Measurements from ENCODE around the gene SRR. TPM values are rescaled to one million over a fixed set of nuclear protein-coding genes. Genes with fewer than 3 reads are reported as not detected.

Gene SRR
- total RNA-seq, 1 donor from 2014 or later: 16.5 TPM

- peak; percentile 88 for DNase-seq (ENCODE audit: low spot score)
- no peak overlapping the region for H3K4me3 Mint-ChIP-seq (ENCODE audit: unreplicated experiment)
- H3K9me3 Mint-ChIP-seq (ENCODE audit: low read depth): no peaks in the 10 kb centered on the region
- H3K27ac Mint-ChIP-seq (ENCODE audit: unreplicated experiment): no peak overlapping the region
- peaks cover 10% of the 10 kb centered on the region for H3K4me1 Mint-ChIP-seq (ENCODE audit: low read depth)
- H3K36me3 Mint-ChIP-seq (ENCODE audit: low read depth): peaks cover 2% of the 10 kb centered on the region
- H3K27me3 Mint-ChIP-seq (ENCODE audit: low read depth): no peaks in the 10 kb centered on the region
- TF ChIP-seq, protein P1, sequence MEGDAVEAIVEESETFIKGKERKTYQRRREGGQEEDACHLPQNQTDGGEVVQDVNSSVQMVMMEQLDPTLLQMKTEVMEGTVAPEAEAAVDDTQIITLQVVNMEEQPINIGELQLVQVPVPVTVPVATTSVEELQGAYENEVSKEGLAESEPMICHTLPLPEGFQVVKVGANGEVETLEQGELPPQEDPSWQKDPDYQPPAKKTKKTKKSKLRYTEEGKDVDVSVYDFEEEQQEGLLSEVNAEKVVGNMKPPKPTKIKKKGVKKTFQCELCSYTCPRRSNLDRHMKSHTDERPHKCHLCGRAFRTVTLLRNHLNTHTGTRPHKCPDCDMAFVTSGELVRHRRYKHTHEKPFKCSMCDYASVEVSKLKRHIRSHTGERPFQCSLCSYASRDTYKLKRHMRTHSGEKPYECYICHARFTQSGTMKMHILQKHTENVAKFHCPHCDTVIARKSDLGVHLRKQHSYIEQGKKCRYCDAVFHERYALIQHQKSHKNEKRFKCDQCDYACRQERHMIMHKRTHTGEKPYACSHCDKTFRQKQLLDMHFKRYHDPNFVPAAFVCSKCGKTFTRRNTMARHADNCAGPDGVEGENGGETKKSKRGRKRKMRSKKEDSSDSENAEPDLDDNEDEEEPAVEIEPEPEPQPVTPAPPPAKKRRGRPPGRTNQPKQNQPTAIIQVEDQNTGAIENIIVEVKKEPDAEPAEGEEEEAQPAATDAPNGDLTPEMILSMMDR (IDR thresholded peaks at IDR 0.05): no peak
Measured at GRCh38 chr17:2372180-2372579, 68.4 kb downstream of the SRR start.

- peaks cover 5% of the 10 kb centered on the region for H3K36me3 Mint-ChIP-seq (ENCODE audit: low read depth)
- no peak for DNase-seq (ENCODE audit: low spot score)
- H3K9me3 Mint-ChIP-seq (ENCODE audit: low read depth): no peaks in the 10 kb centered on the region
- H3K4me3 Mint-ChIP-seq (ENCODE audit: unreplicated experiment): no peak overlapping the region
- TF ChIP-seq, protein P1 (IDR thresholded peaks at IDR 0.05): no peak
- H3K27me3 Mint-ChIP-seq (ENCODE audit: low read depth): no peaks in the 10 kb centered on the region
- H3K4me1 Mint-ChIP-seq (ENCODE audit: low read depth): peaks cover 10% of the 10 kb centered on the region
- no peak overlapping the region for H3K27ac Mint-ChIP-seq (ENCODE audit: unreplicated experiment)
Measured at GRCh38 chr17:2372681-2373080, 68.9 kb downstream of the SRR start.

GRCh38 chr17:2373179-2373578, 69.4 kb downstream of the SRR start:
- peaks cover 5% of the 10 kb centered on the region for H3K36me3 Mint-ChIP-seq (ENCODE audit: low read depth)
- no peak overlapping the region for H3K4me3 Mint-ChIP-seq (ENCODE audit: unreplicated experiment)
- H3K27me3 Mint-ChIP-seq (ENCODE audit: low read depth): no peaks in the 10 kb centered on the region
- no peaks in the 10 kb centered on the region for H3K9me3 Mint-ChIP-seq (ENCODE audit: low read depth)
- H3K4me1 Mint-ChIP-seq (ENCODE audit: low read depth): peaks cover 10% of the 10 kb centered on the region
- TF ChIP-seq, protein P1 (IDR thresholded peaks at IDR 0.05): no peak
- no peak for DNase-seq (ENCODE audit: low spot score)
- H3K27ac Mint-ChIP-seq (ENCODE audit: unreplicated experiment): no peak overlapping the region

Other genes with a start within 250 kb of the SRR start
- gene HIC1, start 248.8 kb upstream of the SRR start, total RNA-seq: 3.3 to 9.0 TPM (median 8.8 TPM) in 3 replicates
- 28.7 to 33.6 TPM (median 30.1 TPM) in 3 replicates for gene SMG6, start 165 bp upstream of the SRR start, total RNA-seq
- 21.1 to 24.5 TPM (median 21.6 TPM) in 3 replicates for gene TSR1, start 32.5 kb downstream of the SRR start, total RNA-seq
- gene SGSM2, start 33.6 kb downstream of the SRR start, total RNA-seq: 43.2 to 52.6 TPM (median 43.2 TPM) in 3 replicates
- 22.7 to 29.8 TPM (median 29.4 TPM) in 3 replicates for gene MNT, start 97.1 kb downstream of the SRR start, total RNA-seq
- 18.0 to 23.2 TPM (median 21.2 TPM) in 3 replicates for gene METTL16, start 207.9 kb downstream of the SRR start, total RNA-seq

Data from chondrocyte (in vitro differentiated cells).